PC-9 (cell line): ENCODE measurements around the gene PTPRD. TPM values are rescaled to one million over a fixed set of nuclear protein-coding genes. Genes with fewer than 3 reads are reported as not detected.

ENCODE experiments used
- BruUV-seq: library from RNA; stranded (reverse); fragments of 400-500 nt; replicated peaks from 2 replicates; lab custom pipeline; 2021; lab: Mats Ljungman, UMichigan
- CTCF ChIA-PET: fragments of 300-600 bp; sonication (Branson Sonifier 250); formaldehyde crosslinking; loops from one replicate; lab custom pipeline; 2022; ENCODE audit warnings: antibody characterized with exemption; lab: Charles Lee
- POLR2A ChIA-PET: fragments of 300-600 bp; sonication (Branson Sonifier 250); formaldehyde crosslinking; loops from one replicate; lab custom pipeline; 2022; ENCODE audit warnings: antibody characterized with exemption; ENCODE audit not compliant: unreplicated experiment; lab: Charles Lee
- DNase-seq, 2 experiments: peaks; one replicate each; pipeline versions ENCODE4 v3.0.0 to v3.0.0-alpha.2; 2015 to 2022; ENCODE audit warnings: mixed read lengths in 1 of 2
- H2AFZ ChIP-seq: fragments of 200-600 bp; sonication (generic); 2 replicates; pipeline ENCODE4 v1.8.1; 2017; ENCODE audit warnings: antibody characterized with exemption
- H3F3A ChIP-seq: fragments of 200-600 bp; sonication (generic); 2 replicates; pipeline ENCODE4 v1.8.1; 2017; ENCODE audit warnings: antibody characterized with exemption, mild to moderate bottlenecking, low read depth; ENCODE audit not compliant: insufficient read depth
- H3K27ac ChIP-seq: fragments of 200-600 bp; sonication (generic); 2 replicates; pipeline ENCODE4 v1.6.1; 2016; ENCODE audit warnings: mixed run types
- H3K27me3 ChIP-seq: fragments of 200-600 bp; sonication (generic); 2 replicates; pipeline ENCODE4 v1.6.1; 2016; ENCODE audit warnings: low read depth, mixed run types; ENCODE audit not compliant: insufficient read depth
- H3K36me3 ChIP-seq: fragments of 200-600 bp; sonication (generic); 2 replicates; pipeline ENCODE4 v1.6.1; 2016; ENCODE audit warnings: low read depth, mixed run types
- H3K4me1 ChIP-seq: fragments of 200-600 bp; sonication (generic); replicated peaks from 2 replicates; pipeline ENCODE4 v1.6.1; 2016; ENCODE audit warnings: mixed run types; ENCODE audit not compliant: insufficient read depth
- H3K4me2 ChIP-seq: fragments of 200-600 bp; sonication (generic); 2 replicates; pipeline ENCODE4 v1.6.1; 2017; ENCODE audit warnings: mixed run types
- H3K4me3 ChIP-seq: fragments of 200-600 bp; sonication (generic); 2 replicates; pipeline ENCODE4 v1.6.1; 2016; ENCODE audit warnings: mixed run types
- H3K79me2 ChIP-seq: fragments of 200-600 bp; sonication (generic); 2 replicates; pipeline ENCODE4 v1.6.1; 2017; ENCODE audit warnings: low read depth, mixed run types
- H3K9me2 ChIP-seq: fragments of 200-600 bp; sonication (generic); 2 replicates; pipeline ENCODE4 v1.8.1; 2017; ENCODE audit warnings: mild to moderate bottlenecking; ENCODE audit not compliant: insufficient read depth
- H3K9me3 ChIP-seq: fragments of 200-600 bp; sonication (generic); 2 replicates; pipeline ENCODE4 v1.8.1; 2016; ENCODE audit warnings: low read depth; ENCODE audit not compliant: insufficient read depth
- H4K20me1 ChIP-seq: fragments of 200-600 bp; sonication (generic); 2 replicates; pipeline ENCODE4 v1.8.1; 2017; ENCODE audit not compliant: insufficient read depth
- CTCF ChIP-seq: fragments of 200-600 bp; sonication (generic); conservative IDR thresholded peaks from 2 replicates; pipeline ENCODE4 v1.6.1; 2017; ENCODE audit warnings: mixed run types, antibody characterized with exemption, mild to moderate bottlenecking, moderate library complexity
- EZH2 ChIP-seq: fragments of 200-600 bp; sonication (generic); IDR thresholded peaks from 2 replicates; pipeline ENCODE4 v1.8.0; 2017; ENCODE audit warnings: antibody characterized with exemption, low read depth
- intact Hi-C: fragments of 100-400 bp; cut with micrococcal nuclease; formaldehyde crosslinking; loops from one replicate; pipeline ENCODE4 v1.10.0; 2022; ENCODE audit not compliant: unreplicated experiment
- total RNA-seq: library from RNA; stranded (reverse); gene quantifications from 2 replicates; pipeline ENCODE4 v1.2.3, GENCODE V29; 2021

PTPRD gene
- total RNA-seq, 1 experiment from 2014 or later: not detected

- Histone ChIP-seq H3K27ac (no peak overlapping the region), H3K9me3 (no peaks in the 10 kb centered on the region), H3K27me3 (no peaks in the 10 kb centered on the region), H3K36me3 (no peaks in the 10 kb centered on the region), H3K4me2 (no peak overlapping the region), H2AFZ (no peak overlapping the region), H3K4me1 (no peaks in the 10 kb centered on the region), H3F3A (no peaks in the 10 kb centered on the region), H3K79me2 (no peaks in the 10 kb centered on the region), H4K20me1 (no peaks in the 10 kb centered on the region), H3K4me3 (no peak overlapping the region), H3K9me2 (no peaks in the 10 kb centered on the region)
- no peak for TF ChIP-seq EZH2
- TF ChIP-seq CTCF: no peak
- POLR2A ChIA-PET: no interaction called here
- BruUV-seq: no TSS peak
- CTCF ChIA-PET: no interaction called here
- intact Hi-C loops: no loop called here
- no peak for DNase-seq
These were observed 165.8 kb downstream of the PTPRD start for GRCh38 chr9:10447036-10447435.

- ChIA-PET POLR2A (interaction anchor here (0.6 kb wide), 1 partner anchor 1232 kb away, joined by 5 read pairs; no protein-coding TSS in a partner anchor), CTCF (no interaction called here)
- BruUV-seq: no TSS peak
- no peak overlapping the region for H3K4me2 ChIP-seq
- no peaks in the 10 kb centered on the region for H4K20me1 ChIP-seq
- TF ChIP-seq CTCF (no peak), EZH2 (no peak)
- intact Hi-C loops: no loop called here
- no peak overlapping the region for H2AFZ ChIP-seq
- no peaks in the 10 kb centered on the region for H3F3A ChIP-seq
- no peak overlapping the region for H3K4me3 ChIP-seq
- no peaks in the 10 kb centered on the region for H3K79me2 ChIP-seq
- no peaks in the 10 kb centered on the region for H3K36me3 ChIP-seq
- H3K27me3 ChIP-seq: no peaks in the 10 kb centered on the region
- no peaks in the 10 kb centered on the region for H3K9me2 ChIP-seq
- H3K27ac ChIP-seq: no peak overlapping the region
- H3K4me1 ChIP-seq: no peaks in the 10 kb centered on the region
- H3K9me3 ChIP-seq: no peaks in the 10 kb centered on the region
- no peak for DNase-seq
These were observed 169.0 kb downstream of the PTPRD start for GRCh38 chr9:10443868-10444204.

GRCh38 chr9:10443181-10443867 lies 169.5 kb downstream of the PTPRD start:
- no peak for DNase-seq
- POLR2A ChIA-PET: interaction anchor here (0.6 kb wide), 1 partner anchor 1232 kb away, joined by 5 read pairs; no protein-coding TSS in a partner anchor

More at GRCh38 chr9:10443181-10443867, 169.5 kb downstream of the PTPRD start:
- H3F3A ChIP-seq: no peaks in the 10 kb centered on the region
- H3K4me2 ChIP-seq: no peak overlapping the region
- no peaks in the 10 kb centered on the region for H3K4me1 ChIP-seq
- no peak overlapping the region for H3K4me3 ChIP-seq
- no peaks in the 10 kb centered on the region for H4K20me1 ChIP-seq
- intact Hi-C loops: no loop called here
- no peaks in the 10 kb centered on the region for H3K9me2 ChIP-seq
- no peak overlapping the region for H2AFZ ChIP-seq
- H3K36me3 ChIP-seq: no peaks in the 10 kb centered on the region
- TF ChIP-seq EZH2 (no peak), CTCF (no peak)
- BruUV-seq: no TSS peak
- no peaks in the 10 kb centered on the region for H3K9me3 ChIP-seq
- CTCF ChIA-PET: no interaction called here
- no peak overlapping the region for H3K27ac ChIP-seq
- no peaks in the 10 kb centered on the region for H3K79me2 ChIP-seq
- H3K27me3 ChIP-seq: no peaks in the 10 kb centered on the region
